Non-pigmented ciliary epithelial cell (primary cell): ENCODE measurements around the gene GRIN2D.

Experiments used
- DNase-seq: peaks from one replicate; pipeline ENCODE4 v3.0.0-alpha.2; 2010; ENCODE audit warnings: low read depth

GRIN2D gene

DNA sequence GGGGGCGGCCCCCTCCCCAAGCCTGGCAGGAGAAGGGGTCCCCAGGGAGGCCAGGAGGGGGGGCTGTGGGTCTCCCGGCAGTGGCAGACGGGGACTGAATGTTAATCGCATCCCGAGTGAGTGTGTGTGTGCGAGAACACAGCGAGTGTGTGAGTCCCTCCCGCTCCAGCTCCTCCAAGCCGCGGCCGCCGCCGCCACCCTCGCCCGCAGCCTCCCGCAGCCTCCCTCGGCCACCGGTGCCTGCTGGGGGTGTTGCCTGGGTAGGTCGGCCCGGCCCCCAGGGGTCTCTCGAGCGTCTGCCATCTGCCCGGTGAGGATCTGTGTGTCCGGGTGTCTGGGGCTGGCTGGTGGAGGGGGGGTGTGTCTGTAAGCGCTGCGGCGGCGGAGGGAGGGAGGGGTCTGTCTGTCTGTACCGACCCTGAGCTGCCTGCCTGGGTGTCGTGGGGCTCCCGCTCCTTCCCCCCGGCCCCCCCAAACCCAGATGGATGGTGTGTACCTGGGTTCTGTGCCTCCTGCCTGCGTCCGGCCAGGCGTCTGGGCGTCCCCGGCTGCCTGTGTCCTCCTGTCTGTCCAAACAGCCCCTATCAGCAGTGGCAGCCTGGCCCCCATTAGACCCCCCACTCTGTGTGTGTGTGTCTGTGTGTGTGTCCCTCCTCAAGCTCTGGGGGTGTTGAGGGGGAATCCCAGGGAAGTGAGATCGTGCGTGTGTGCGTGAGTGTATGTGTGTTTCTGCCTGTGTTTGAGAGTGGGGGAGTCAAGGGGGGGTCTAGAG lies at the start of gene GRIN2D:
Gene GRIN2D (plus strand): TSS at position 110 of the 772 bp plus-strand sequence. CDS start 4,725 bp downstream, outside the sequence.
- DNase-seq: no peak

DNA sequence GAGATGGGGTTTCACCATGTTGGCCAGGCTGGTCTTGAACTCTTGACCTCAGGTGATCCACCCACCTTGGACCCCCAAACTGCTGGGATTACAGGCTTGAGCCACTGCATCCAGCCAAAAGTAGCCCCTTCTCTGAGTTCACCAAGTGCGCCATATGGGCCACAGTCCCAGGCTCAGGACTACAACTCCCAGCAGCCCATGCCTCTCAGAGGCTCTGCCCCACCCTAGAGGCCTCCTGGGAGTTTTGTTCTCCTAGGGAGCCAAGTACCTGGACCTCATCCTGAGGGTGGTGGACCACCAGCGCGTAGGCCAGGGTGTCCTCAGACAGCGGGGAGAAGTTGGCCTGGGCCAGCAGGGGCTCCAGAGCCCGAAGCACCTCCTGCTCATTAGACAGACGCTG lies 48.6 kb upstream of the GRIN2D start:
- no peak for DNase-seq

DNA sequence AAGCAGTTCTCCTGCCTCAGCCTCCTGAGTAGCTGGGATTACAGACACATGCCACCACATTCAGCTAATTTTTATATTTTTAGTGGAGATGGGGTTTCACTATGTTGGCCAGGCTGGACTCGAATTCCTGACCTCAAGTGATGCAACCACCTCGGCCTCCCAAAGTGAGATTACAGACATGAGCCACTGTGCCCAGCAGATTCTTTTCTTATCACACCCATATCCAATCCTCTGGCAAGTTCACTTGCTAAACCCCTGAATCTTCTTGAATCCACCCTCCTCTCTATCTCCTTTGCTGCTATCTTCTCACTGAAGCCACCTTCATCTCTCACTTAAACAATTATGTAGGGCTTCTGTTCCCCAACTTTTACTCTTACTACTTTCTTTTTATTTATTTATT lies 47.3 kb upstream of the GRIN2D start:
- DNase-seq: no peak

DNA sequence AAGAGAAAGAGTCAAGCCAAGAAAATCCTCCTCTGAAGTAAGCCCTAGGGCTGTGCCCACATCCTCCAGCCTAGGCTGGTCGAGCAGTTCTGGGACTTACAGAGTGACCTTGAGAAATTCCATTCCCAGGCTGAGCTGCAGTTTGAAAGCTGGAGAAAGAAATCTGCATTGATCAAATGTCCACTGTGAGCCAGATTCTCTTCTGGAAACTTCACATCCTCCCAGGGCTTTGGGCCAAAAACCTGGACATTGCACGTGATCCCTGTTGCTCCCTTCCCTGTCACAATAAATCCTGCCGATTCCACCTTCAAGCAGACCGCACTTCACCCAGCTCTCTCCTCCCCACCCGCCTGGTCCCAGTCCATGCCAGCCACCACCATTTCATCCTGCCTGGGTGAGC lies 45.4 kb upstream of the GRIN2D start:
- DNase-seq: no peak

DNA sequence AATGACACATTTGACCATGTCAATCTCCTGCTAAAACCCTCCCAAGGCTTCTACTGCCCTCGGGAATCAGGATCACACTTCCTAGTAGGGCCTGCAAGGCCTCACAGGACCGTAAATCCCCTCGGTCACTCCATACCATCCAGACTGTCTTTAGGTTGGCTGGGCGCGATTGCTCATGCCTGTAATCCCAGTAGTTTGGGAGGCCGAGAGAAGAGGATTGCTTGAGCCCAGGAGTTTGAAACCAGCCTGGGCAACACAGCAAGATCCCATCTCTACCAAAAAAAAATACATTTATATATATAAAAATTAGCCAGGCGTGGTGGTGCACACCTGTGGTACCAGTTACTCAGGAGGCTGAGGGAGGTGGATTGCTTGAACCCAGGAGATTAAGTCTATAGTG lies 44.7 kb upstream of the GRIN2D start:
- DNase-seq: no peak

DNA sequence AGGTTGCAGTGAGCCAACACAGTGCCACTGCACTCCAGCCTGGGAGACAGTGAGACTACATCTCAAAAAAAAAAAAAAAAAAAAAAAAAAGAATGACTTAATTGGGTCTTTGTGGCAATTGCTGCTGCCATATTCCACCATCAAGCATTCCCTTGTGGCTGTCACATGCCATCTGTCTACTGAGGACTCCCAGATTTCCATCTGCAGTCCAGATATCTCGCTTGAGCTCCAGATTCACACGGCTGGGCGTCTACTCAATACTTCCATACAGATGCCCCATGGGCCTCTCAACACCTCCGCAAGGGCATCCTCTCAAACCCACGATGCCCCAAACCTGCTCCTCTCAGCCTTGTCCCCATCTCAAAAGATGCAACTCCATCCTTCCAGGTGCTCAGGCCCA lies 42.6 kb upstream of the GRIN2D start:
- no peak for DNase-seq

DNA sequence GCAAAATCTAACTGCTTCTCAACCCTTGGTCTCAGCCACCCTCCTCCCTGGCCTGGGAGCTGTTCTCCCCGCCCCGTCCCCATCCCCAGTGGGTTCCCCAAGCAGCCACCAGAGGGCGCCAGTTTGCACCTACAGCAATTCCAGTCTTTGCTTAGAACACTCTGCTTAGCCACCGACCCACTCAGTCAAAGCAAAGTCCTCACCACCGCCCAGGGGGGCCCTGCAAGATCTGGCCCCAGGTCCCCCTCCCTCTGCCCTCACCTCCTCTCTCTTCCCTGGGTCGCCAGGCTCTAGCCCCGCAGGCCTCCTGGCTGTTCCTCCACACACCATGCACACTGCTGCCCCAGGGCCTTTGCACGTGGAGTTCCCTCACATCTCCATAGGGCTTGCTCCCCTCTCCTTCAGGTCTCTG lies 42.1 kb upstream of the GRIN2D start:
- no peak for DNase-seq

DNA sequence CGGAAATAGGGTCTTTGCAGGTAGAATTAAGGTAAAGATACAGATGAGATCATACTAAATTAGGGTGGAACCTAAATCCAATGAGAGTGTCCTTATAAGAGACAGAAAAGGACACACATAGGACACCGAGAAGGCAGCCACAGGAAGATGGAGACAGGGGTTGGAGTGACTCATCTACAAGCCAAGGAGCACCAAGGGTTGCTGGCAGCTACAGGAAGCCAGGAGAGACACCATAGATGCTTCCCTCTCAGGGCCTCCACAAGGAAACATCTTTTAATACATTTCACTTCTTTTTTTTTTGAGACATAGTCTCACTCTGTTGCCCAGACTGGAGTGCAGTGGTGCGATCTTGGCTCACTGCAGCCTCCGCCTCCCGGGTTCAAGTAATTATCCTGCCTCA lies 39.8 kb upstream of the GRIN2D start:
- no peak for DNase-seq

DNA sequence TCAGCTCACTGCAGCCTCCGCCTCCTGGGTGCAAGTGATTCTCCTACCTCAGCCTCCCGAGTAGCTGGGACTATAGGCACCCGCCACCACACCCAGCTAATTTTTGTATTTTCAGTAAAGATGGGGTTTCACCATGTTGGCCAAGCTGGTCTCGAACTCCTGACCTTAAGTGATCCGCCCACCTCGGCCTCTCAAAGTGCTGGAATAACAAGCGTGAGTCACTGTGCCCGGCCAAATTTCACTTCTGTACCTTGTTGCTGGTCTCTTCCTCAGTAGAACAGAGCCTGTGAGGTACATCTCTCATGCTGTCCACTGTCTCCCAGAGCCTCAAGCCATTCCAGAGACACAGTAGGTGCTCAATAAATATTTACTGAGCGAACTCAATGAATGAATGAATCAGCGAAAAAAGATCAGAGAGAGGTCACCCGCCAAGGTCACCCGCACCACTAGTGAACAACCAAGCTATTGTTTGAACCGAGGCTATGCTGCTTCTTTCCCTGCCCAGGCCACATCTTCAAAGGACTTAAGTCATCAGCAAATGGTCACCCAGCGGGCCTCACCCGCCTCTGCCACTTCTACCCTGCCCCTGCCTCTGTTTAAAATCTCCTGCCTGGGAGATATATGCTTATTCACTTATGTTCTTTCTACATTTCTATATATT lies 39.0 kb upstream of the GRIN2D start:
- no peak for DNase-seq

DNA sequence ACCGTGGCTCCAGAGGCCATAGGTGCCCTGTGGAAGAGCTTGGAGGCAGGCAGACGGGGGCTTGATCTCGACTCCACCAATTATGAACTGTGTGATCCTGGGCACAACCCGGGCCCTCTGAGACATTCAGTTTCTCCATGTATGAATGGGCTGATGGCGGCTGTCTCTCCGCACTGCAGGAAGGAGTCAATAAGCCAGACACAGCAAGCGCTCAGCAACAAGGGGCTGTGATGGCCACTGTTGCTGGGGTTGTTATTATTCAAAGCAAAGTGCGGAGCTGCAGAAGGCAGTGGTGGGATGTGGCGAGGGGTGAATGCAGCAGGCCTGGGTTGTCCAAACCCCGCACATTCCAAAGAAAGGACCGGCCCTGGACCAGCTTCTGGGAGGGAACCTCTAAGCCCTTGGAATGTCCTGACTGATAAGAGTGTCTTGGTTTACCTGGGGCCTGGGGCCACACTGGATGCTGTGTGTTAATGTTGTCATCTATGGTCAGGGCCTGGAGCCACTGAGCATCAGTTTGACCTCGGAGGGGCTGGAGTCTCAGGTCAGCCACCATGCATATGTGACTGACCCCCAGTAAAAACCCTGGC lies 38.0 kb upstream of the GRIN2D start:
- no peak for DNase-seq

DNA sequence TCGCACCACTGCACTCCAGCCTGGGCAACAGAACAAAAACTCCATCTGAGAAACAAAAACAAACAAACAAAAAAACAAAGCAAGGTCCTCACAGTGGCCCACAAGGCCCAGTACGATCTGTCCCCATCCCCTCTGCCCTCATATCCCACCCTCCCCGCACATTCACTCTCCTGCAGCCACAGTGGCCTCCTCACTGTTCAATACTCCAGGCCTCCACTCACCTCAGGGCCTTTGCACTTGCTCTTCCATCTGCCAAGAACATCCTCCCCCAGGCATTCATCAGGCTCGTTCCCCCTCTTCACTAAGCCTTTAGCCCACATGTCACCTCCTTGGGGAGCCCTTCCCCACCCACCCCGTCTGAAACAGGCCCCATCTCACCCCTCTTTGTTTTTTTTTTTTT lies 34.3 kb upstream of the GRIN2D start:
- no peak for DNase-seq

DNA sequence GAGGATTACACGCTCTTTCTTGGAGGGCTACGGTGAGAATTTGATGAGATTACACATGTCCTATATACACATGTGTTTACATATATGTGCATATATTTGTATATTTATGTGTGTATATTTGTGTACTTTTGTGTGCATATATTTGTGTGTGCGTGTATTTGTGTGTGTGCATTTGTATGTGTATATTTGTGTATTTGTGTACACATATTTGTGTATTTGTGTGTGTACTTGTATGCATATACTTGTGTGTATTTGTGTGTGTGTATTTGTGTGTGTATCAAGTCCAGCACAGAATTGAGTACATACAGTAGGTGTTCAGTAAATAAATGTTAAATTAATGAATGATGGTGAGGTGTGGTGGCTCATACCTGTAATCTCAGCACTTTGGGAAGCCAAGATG lies 31.6 kb upstream of the GRIN2D start:
- DNase-seq: no peak

DNA sequence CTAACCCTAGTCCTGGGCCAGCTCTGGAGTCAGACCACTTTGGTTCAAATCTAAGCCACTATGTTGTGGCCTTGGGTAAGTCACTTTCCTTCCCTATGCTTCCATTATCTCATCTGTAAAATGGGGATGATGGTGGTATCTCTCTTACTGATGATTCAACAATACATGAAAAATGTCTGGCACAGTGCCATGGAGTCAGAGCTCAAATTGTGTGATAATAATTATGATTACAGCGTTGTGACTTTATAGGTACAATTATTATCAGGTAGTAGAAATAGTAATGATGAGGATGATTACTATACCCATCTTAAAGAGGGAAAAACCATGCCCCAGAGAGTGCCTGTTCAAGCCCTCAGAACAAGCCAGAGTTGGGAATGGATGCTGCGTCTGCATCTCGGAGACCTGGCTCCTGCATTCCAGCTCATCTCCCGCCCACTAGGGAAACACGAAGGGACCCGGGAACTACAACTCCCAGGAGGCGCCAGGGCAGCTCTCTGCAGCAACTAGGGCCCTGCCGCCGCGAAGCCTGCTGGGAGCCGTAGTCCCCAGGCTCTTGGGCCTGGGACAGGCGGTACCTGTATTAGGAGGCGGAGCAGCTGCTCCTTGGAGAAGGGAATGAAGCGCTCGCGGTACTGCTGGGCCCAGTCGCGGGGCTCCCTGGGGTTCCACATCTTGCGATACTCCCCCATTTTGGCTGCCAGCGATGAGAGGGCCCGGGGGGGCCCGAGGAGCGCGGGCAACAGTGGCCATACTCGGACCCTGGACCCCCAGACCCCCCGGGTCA lies 30.6 kb upstream of the GRIN2D start:
- peak; percentile 74 for DNase-seq

DNA sequence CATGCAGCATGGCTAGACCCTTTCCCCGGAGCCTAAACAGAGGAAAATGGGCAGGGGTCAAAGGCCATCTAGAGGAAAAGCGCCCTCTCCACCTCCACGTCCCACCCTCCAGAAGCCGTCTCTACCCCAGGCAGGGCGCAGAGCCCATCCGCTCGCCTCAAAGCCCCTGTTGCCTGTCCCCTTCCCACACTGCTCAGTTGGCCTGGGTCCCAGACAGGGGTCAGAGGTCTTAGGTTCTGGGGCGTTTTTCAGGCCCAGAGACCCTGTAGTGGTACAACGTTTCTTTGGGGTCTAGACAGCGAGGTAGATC lies 30.0 kb upstream of the GRIN2D start:
- DNase-seq: no peak

DNA sequence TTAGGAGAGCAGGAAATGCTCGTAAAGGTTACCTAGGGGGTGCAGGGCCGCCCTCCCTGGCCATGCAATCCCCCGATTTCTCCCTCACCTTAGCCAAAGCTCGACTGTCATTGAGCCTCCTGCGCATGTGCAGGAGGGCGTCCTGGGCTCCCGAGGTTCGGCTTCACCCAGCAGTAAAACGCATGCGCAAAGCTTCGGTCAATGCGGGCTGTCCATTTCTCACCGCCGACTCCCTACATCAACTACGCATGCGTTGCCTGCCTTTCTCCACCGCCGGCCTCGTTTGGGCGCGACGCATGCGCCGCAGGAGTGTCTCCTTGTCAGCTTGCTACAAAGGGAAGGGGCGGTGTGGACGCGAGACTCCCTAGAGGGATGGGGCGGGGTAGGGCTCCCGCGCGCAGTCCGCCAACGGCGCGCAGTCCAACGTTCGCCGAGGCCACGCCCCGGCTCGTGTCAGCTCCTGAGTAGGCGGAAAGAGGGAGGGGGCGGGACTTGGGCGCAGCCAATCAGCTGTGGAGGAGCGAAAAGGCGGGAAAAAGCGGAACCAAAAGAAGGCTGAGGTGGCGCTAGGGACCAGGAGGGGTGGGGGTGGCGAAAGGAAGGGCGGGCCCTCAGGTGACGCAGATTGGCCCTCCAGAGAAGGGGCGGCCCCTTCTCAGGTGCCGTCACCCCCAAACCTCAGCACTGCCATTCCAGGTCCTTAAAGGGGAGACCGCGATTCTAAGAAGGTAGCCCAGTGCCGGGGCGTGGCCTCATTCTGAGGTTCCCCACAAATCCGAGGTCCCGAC lies 29.5 kb upstream of the GRIN2D start, which contains the start of the genes SYNGR4 and TMEM143:
Gene SYNGR4 (plus strand): TSS at position 558 of the 788 bp plus-strand sequence. CDS start 1,476 bp downstream, outside the sequence.
Gene TMEM143 (minus strand): TSS at position 131 of the 788 bp plus-strand sequence. CDS start 20 bp downstream, at position 111.
- peak; percentile 92 for DNase-seq

DNA sequence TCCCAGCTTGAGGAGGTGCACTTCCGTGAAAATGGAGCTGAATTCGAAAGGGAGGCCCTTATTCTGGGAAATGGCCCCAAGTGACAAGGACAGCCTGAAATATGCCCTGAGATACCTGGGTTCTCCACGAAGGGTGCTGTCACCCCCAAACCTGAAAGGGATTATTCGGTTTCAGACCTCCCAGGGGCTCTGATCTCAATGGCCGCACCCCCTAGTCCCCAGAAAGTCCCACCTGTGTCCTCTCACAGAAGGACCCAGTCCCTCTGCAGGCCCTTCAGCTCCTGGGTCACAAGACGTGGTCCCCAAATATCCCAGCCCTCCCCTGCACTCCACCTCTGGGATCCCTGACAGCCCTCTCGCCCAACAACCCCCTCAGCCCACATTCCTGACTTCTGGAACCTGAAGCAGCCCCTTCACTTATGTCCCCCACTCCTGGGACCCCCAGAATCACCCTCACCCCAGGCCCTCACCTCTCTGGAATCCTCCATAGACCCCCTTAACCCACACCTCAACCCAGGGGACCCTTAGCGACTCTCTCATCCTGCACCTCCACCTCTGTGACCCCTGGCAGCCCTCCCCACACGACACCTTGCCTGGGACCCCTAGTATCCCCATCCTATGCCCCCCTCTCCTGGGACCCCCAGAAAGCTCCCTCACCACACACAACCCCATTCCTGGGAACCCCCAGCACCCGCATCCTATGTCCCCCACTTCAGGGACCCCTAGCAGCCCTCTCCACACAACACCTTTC lies 28.7 kb upstream of the GRIN2D start:
- DNase-seq: no peak

DNA sequence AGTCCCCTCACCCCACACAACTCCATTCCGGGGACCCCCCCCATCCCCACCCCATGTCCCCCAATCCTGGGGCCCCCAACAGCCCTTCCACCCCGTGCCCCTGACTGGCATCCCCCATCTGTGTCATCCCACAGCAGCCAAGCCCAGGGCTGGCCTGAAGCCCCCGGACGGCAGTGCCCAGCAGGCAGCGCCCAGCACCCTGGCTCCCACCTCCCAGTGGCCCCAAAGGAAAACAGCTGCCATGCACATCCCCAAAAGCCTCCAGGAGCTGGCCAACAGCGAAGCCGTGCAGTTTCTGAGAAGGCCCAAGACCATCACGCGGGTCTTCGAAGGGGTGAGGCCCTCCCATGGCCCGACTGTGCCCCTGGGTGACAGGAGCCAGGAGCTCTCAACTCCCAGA lies 27.9 kb upstream of the GRIN2D start:
- no peak for DNase-seq

DNA sequence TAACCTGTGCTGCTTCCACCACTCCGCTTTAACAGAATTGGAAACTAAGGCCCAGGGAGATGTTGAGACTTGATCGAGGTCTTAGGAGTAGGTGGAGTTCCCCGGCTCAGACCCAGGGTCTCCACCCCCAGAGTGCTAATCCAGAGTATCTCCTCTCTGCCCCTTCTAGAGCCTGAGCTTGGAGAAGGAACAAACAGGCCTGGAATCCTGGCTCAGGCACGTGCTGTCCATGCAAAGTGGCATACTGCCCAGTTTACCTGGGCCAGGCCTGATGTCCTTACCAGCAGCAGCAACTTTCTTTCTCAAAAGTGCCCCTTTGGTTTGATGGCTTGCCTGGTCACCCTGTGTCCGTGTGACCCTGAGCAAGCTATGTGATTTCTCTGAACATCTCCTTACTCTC lies 25.6 kb upstream of the GRIN2D start:
- no peak for DNase-seq

DNA sequence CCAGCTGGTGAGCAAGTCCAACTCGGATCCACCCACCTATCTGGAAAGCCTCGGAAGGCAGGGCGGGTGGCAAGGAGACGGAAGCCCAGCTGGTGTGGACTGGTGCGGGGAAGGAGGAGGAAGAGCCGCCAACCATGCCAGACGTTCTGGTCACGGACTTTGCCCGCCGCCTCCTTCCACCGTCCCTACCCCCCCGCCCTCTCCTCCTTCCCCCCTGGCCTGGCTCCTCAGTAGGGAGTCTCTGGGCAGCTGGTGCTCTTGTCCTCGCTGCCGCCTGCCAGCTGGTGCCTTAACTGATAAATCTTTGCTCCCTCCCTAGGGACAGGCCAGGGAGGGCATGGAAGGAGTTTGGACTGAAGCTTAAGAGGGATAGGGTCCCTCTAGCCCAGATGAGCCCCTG lies 24.5 kb upstream of the GRIN2D start:
- DNase-seq: no peak

DNA sequence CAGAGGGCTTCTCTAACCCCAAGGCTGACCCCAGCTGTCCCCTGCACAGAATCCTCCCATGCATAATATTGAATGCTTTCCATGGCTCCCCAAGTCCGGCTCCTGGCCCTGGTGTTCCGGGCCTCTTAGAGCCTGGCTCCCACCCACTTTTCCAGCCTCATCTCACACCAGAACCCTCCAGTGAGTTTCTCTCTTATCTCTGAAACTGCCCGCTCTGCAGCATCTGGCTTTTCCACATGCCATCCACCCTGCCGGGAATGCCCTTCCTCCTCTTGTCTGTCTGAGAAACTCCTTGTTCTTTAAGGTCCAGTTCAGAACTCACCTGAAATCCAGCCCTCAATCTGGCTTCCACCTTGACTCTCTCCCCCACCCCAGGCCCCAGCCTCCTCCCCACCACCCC lies 22.5 kb upstream of the GRIN2D start:
- DNase-seq: no peak

DNA sequence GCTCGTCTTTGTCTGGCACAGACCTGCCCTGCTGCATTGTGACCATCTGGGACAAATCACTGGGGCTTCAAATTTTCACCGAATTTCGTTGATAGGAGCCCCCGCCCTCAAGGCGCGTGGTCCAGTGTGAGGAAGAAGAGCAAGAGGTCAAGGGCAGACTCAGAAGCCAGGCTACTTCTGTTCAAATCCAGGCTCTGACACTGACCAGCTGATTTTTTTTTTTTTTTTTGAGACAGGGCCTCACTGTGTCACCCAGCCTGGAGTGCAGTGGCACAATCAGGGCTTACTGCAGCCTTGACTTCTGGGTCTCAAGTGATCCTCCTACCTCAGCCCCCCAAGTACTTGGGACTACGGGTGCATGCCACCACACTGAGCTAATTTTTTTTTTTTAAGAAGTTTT lies 22.1 kb upstream of the GRIN2D start:
- DNase-seq: no peak
